Fibroblast of peridontal ligament (primary cell): ENCODE results near the gene MFAP3L.
A peak's percentile ranks its signal among the peaks of the same experiment; 100 is the strongest.
"Not testable (repeated sequence)": the region's sequence is repeated elsewhere in the genome, so short reads cannot be mapped to it uniquely, and the experiment has no call there.

Source experiments
- DNase-seq: peaks from one replicate; pipeline ENCODE4 v3.0.0-alpha.2; 2010; ENCODE audit errors: extremely low read depth

MFAP3L gene

GRCh38 chr4:170026253-170027021 lies at the start of gene MFAP3L:
Gene MFAP3L (minus strand): TSS chr4:170026395. CDS start chr4:170005877, 20,518 bp downstream.
- DNase-seq: peak; percentile 79

GRCh38 chr4:170071196-170071595 lies 45.0 kb upstream of the MFAP3L start:
- DNase-seq: no peak

- no peak for DNase-seq
These were observed 42.4 kb upstream of the MFAP3L start for GRCh38 chr4:170068438-170069128.

- DNase-seq: no peak
These were observed 33.2 kb upstream of the MFAP3L start for GRCh38 chr4:170059421-170059820.

- DNase-seq: no peak
These were observed 32.6 kb upstream of the MFAP3L start for GRCh38 chr4:170058826-170059225.

- no peak for DNase-seq
These were observed 31.7 kb upstream of the MFAP3L start for GRCh38 chr4:170057866-170058265.

GRCh38 chr4:170052919-170053318 lies 26.7 kb upstream of the MFAP3L start:
- DNase-seq: no peak

GRCh38 chr4:170051402-170051801 lies 25.2 kb upstream of the MFAP3L start:
- DNase-seq: no peak

- DNase-seq: no peak
These were observed 23.6 kb upstream of the MFAP3L start for GRCh38 chr4:170049766-170050165.

- peak; percentile 86 for DNase-seq
These were observed 21.7 kb upstream of the MFAP3L start for GRCh38 chr4:170047771-170048354.

GRCh38 chr4:170046156-170046555 lies 20.0 kb upstream of the MFAP3L start:
- DNase-seq: not testable (repeated sequence)

GRCh38 chr4:170040031-170040680 lies 14.0 kb upstream of the MFAP3L start:
- DNase-seq: no peak

GRCh38 chr4:170038769-170039168 lies 12.6 kb upstream of the MFAP3L start:
- no peak for DNase-seq

GRCh38 chr4:170038232-170038631 lies 12.0 kb upstream of the MFAP3L start:
- no peak for DNase-seq

- no peak for DNase-seq
These were observed 11.3 kb upstream of the MFAP3L start for GRCh38 chr4:170037481-170037880.

GRCh38 chr4:170035845-170036244 lies 9.7 kb upstream of the MFAP3L start:
- DNase-seq: no peak

GRCh38 chr4:170035231-170035630 lies 9.0 kb upstream of the MFAP3L start:
- no peak for DNase-seq

GRCh38 chr4:170033999-170034398 lies 7.8 kb upstream of the MFAP3L start:
- no peak for DNase-seq

- no peak for DNase-seq
These were observed 3.9 kb upstream of the MFAP3L start for GRCh38 chr4:170030121-170030520.

GRCh38 chr4:170027181-170027829 lies 1.1 kb upstream of the MFAP3L start:
- DNase-seq: peak; percentile 97

GRCh38 chr4:170025523-170026252 lies 507 bp downstream of the MFAP3L start:
- DNase-seq: no peak
